HL-60 (cell line): ENCODE data around the gene TACC2.

Experiments
- GABPA ChIP-seq: IDR thresholded peaks from 2 replicates; pipeline ENCODE4 v1.6.1; 2012; ENCODE audit warnings: low read depth
- POLR2AphosphoS5 ChIP-seq: IDR thresholded peaks from 2 replicates; pipeline ENCODE4 v1.6.1; 2012; ENCODE audit warnings: low read depth
- SPI1 ChIP-seq: IDR thresholded peaks from 2 replicates; pipeline ENCODE4 v1.6.1; 2012; ENCODE audit warnings: low read depth, mild to moderate bottlenecking, borderline replicate concordance
- TF ChIP-seq, protein P1 (sequence below): IDR thresholded peaks from one replicate; pipeline ENCODE4 v1.5.1; 2011; ENCODE audit warnings: low read length, control low read depth, inconsistent platforms; ENCODE audit not compliant: insufficient read depth
- TF ChIP-seq, protein P2 (sequence below): IDR thresholded peaks from 2 replicates; pipeline ENCODE4 v1.6.1; 2012; ENCODE audit warnings: low read depth; ENCODE audit not compliant: insufficient replicate concordance

DNA sequence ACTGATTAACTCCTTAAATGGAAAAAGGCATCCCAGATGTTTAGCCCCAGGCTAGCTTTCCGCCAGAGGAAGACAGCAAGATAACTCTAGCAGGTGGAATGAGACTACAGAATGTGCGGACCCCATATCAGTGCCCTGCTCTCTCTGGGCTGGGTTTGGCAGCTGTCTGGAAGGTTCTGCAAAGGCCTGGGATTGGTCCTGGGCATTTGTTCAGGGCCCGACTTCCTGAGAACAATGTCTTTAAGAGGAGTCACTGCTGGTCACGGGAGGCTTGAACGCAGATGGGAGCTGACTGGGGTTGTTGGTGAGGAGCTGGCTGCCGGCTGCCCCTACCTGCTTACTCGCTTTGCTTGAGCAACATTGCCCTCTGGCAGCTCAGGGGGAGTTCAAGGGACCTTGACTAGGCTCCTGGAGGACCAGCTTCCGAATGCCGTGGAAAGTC is 151.5 kb downstream of the TACC2 start:
- TF ChIP-seq POLR2AphosphoS5, result no peak
- TF ChIP-seq, protein P1, sequence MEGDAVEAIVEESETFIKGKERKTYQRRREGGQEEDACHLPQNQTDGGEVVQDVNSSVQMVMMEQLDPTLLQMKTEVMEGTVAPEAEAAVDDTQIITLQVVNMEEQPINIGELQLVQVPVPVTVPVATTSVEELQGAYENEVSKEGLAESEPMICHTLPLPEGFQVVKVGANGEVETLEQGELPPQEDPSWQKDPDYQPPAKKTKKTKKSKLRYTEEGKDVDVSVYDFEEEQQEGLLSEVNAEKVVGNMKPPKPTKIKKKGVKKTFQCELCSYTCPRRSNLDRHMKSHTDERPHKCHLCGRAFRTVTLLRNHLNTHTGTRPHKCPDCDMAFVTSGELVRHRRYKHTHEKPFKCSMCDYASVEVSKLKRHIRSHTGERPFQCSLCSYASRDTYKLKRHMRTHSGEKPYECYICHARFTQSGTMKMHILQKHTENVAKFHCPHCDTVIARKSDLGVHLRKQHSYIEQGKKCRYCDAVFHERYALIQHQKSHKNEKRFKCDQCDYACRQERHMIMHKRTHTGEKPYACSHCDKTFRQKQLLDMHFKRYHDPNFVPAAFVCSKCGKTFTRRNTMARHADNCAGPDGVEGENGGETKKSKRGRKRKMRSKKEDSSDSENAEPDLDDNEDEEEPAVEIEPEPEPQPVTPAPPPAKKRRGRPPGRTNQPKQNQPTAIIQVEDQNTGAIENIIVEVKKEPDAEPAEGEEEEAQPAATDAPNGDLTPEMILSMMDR, result no peak
- TF ChIP-seq SPI1, result no peak
- TF ChIP-seq, protein P2, sequence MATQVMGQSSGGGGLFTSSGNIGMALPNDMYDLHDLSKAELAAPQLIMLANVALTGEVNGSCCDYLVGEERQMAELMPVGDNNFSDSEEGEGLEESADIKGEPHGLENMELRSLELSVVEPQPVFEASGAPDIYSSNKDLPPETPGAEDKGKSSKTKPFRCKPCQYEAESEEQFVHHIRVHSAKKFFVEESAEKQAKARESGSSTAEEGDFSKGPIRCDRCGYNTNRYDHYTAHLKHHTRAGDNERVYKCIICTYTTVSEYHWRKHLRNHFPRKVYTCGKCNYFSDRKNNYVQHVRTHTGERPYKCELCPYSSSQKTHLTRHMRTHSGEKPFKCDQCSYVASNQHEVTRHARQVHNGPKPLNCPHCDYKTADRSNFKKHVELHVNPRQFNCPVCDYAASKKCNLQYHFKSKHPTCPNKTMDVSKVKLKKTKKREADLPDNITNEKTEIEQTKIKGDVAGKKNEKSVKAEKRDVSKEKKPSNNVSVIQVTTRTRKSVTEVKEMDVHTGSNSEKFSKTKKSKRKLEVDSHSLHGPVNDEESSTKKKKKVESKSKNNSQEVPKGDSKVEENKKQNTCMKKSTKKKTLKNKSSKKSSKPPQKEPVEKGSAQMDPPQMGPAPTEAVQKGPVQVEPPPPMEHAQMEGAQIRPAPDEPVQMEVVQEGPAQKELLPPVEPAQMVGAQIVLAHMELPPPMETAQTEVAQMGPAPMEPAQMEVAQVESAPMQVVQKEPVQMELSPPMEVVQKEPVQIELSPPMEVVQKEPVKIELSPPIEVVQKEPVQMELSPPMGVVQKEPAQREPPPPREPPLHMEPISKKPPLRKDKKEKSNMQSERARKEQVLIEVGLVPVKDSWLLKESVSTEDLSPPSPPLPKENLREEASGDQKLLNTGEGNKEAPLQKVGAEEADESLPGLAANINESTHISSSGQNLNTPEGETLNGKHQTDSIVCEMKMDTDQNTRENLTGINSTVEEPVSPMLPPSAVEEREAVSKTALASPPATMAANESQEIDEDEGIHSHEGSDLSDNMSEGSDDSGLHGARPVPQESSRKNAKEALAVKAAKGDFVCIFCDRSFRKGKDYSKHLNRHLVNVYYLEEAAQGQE, result no peak
- no peak for TF ChIP-seq GABPA
